Endothelial cell of coronary artery (primary cell): ENCODE measurements around the gene AQP6. TPM values are rescaled to one million over a fixed set of nuclear protein-coding genes. Genes with fewer than 3 reads are reported as not detected.

Experiments used
- total RNA-seq: library from RNA; depleted of rRNA; stranded (reverse); fragments of >200 nt; gene quantifications from 2 replicates; pipeline ENCODE4 v1.2.3, GENCODE V29; 2014

The AQP6 gene
- 0.09 TPM in 1 of 2 replicates, not detected in the other for total RNA-seq

GRCh38 chr12:49972641-49973360 is at the start of gene AQP6:
Gene AQP6 (plus strand): TSS chr12:49972947. CDS start chr12:49973174, 227 bp downstream.

GRCh38 chr12:49950273-49951251 is 22.2 kb upstream of the AQP6 start, which contains the start of gene AQP2:
Gene AQP2 (plus strand): TSS chr12:49950737. CDS start chr12:49950831, 94 bp downstream.

GRCh38 chr12:49961111-49961922 is 11.4 kb upstream of the AQP6 start, which contains the start of gene AQP5:
Gene AQP5 (plus strand): TSS chr12:49961872. CDS start chr12:49962018, 146 bp downstream.

GRCh38 chr12:50025187-50026059 is 52.7 kb downstream of the AQP6 start, which contains the start of gene RACGAP1:
Gene RACGAP1 (minus strand): TSS chr12:50025494. CDS start chr12:50016715, 8,779 bp downstream.

Other genes starting within 250 kb of the AQP6 start
- 269 and 354 TPM in 2 replicates for gene TMBIM6, start 231.4 kb upstream of the AQP6 start, total RNA-seq
- gene NCKAP5L, start 144.5 kb upstream of the AQP6 start, total RNA-seq, result 11.2 and 17.0 TPM in 2 replicates
- gene BCDIN3D, start 129.8 kb upstream of the AQP6 start, total RNA-seq, result 1.7 and 2.7 TPM in 2 replicates
- gene FAIM2, start 69.0 kb upstream of the AQP6 start, total RNA-seq, result under 0.01 TPM in 1 of 2 replicates, not detected in the other
- not detected in 2 replicates for gene AQP2, start 22.2 kb upstream of the AQP6 start, total RNA-seq
- gene AQP5, start 11.1 kb upstream of the AQP6 start, total RNA-seq, result 0.09 and 1.8 TPM in 2 replicates
- 29.2 and 54.1 TPM in 2 replicates for gene RACGAP1, start 52.5 kb downstream of the AQP6 start, total RNA-seq
- gene ASIC1, start 84.6 kb downstream of the AQP6 start, total RNA-seq, result 0.36 and 1.0 TPM in 2 replicates
- 43.6 and 45.5 TPM in 2 replicates for gene SMARCD1, start 112.4 kb downstream of the AQP6 start, total RNA-seq
- gene GPD1, start 131.1 kb downstream of the AQP6 start, total RNA-seq, result not detected in 2 replicates
- gene COX14, start 139.3 kb downstream of the AQP6 start, total RNA-seq, result 39.0 and 43.8 TPM in 2 replicates
- gene CERS5, start 194.4 kb downstream of the AQP6 start, total RNA-seq, result 36.0 and 56.7 TPM in 2 replicates